Osteoblast (primary cell): ENCODE data around the gene TCERG1L. TPM values are rescaled to one million over a fixed set of nuclear protein-coding genes. Genes with fewer than 3 reads are reported as not detected.

Source experiments
- DNase-seq: peaks from one replicate; pipeline ENCODE4 v3.0.0; 2011; ENCODE audit warnings: low spot score, mixed read lengths; ENCODE audit not compliant: insufficient read length; ENCODE audit errors: missing footprints
- H2AFZ ChIP-seq: 2 replicates; pipeline ENCODE4 v1.6.0; 2011; ENCODE audit warnings: mild to moderate bottlenecking, low read length
- H3K27ac ChIP-seq: 2 replicates; pipeline ENCODE4 v1.5.1; 2011; ENCODE audit warnings: mild to moderate bottlenecking, low read depth, low read length, moderate library complexity
- H3K27me3 ChIP-seq: 2 replicates; pipeline ENCODE4 v1.6.0; 2012; ENCODE audit warnings: mild to moderate bottlenecking, control low read depth, inconsistent platforms, low read length, moderate library complexity; ENCODE audit not compliant: insufficient read depth
- H3K36me3 ChIP-seq: 2 replicates; pipeline ENCODE4 v1.5.1; 2011; ENCODE audit warnings: mild to moderate bottlenecking, low read length, control low read depth, moderate library complexity; ENCODE audit not compliant: insufficient read depth
- H3K4me1 ChIP-seq: 2 replicates; pipeline ENCODE4 v1.5.1; 2011; ENCODE audit warnings: mild to moderate bottlenecking, low read length, control low read depth, moderate library complexity; ENCODE audit not compliant: insufficient read depth
- H3K4me2 ChIP-seq: 2 replicates; pipeline ENCODE4 v1.6.0; 2011; ENCODE audit warnings: mild to moderate bottlenecking, low read length; ENCODE audit not compliant: insufficient read depth
- H3K4me3 ChIP-seq: fragments of 200-600 bp; sonication (generic); 3 replicates; pipeline ENCODE4 v1.5.1; 2012; ENCODE audit warnings: mild to moderate bottlenecking, low read length, inconsistent platforms; ENCODE audit not compliant: insufficient read depth
- H3K79me2 ChIP-seq: 2 replicates; pipeline ENCODE4 v1.6.0; 2012; ENCODE audit warnings: mild to moderate bottlenecking, low read length, control low read depth, inconsistent platforms; ENCODE audit not compliant: insufficient read depth
- H3K9me3 ChIP-seq: 2 replicates; pipeline ENCODE4 v1.5.1; 2011; ENCODE audit warnings: low read depth, low read length, control low read depth
- H4K20me1 ChIP-seq: 2 replicates; pipeline ENCODE4 v1.6.0; 2012; ENCODE audit warnings: mild to moderate bottlenecking, low read length, control low read depth; ENCODE audit not compliant: insufficient read depth
- CTCF ChIP-seq: IDR thresholded peaks from 2 replicates; pipeline ENCODE4 v1.5.1; 2011; ENCODE audit warnings: mild to moderate bottlenecking, low read depth, low read length, moderate library complexity; ENCODE audit errors: extremely low read depth
- total RNA-seq: library from RNA; depleted of rRNA; stranded (reverse); fragments of >200 nt; gene quantifications from 2 replicates; pipeline ENCODE4 v1.2.3, GENCODE V29; 2012

The TCERG1L gene
- under 0.01 TPM in 1 of 2 replicates, not detected in the other for total RNA-seq

GRCh38 chr10:131311661-131312477, at the start of gene TCERG1L:
TCERG1L (minus strand) TSS chr10:131311721; CDS start chr10:131311635, 86 bp downstream.
- Histone ChIP-seq H3K27me3 (peaks cover 4% of the 10 kb centered on the region), H4K20me1 (no peaks in the 10 kb centered on the region), H3K79me2 (no peaks in the 10 kb centered on the region), H2AFZ (no peak within 1 kb of the TSS), H3K9me3 (no peaks in the 10 kb centered on the region), H3K27ac (no peak within 1 kb of the TSS), H3K4me1 (no peaks in the 10 kb centered on the region), H3K4me3 (no peak within 1 kb of the TSS), H3K36me3 (no peaks in the 10 kb centered on the region), H3K4me2 (no peak within 1 kb of the TSS)
- DNase-seq, result peak; percentile 66
- TF ChIP-seq CTCF, result no peak

GRCh38 chr10:131358741-131359442, 47.4 kb upstream of the TCERG1L start:
- TF ChIP-seq CTCF, result no peak
- Histone ChIP-seq H3K79me2 (no peaks in the 10 kb centered on the region), H2AFZ (no peak overlapping the region), H3K4me3 (no peak overlapping the region), H4K20me1 (no peaks in the 10 kb centered on the region), H3K27me3 (no peaks in the 10 kb centered on the region), H3K27ac (no peak overlapping the region), H3K9me3 (peaks cover 5% of the 10 kb centered on the region), H3K4me2 (no peak overlapping the region), H3K36me3 (no peaks in the 10 kb centered on the region), H3K4me1 (no peaks in the 10 kb centered on the region)
- DNase-seq, result no peak

- H2AFZ ChIP-seq, result no peak overlapping the region
- peaks cover 6% of the 10 kb centered on the region for H3K9me3 ChIP-seq
- no peak overlapping the region for H3K27ac ChIP-seq
- no peaks in the 10 kb centered on the region for H3K79me2 ChIP-seq
- DNase-seq, result no peak
- H3K4me3 ChIP-seq, result no peak overlapping the region
- H3K4me1 ChIP-seq, result no peaks in the 10 kb centered on the region
- H3K27me3 ChIP-seq, result no peaks in the 10 kb centered on the region
- TF ChIP-seq CTCF, result no peak
- no peaks in the 10 kb centered on the region for H4K20me1 ChIP-seq
- H3K4me2 ChIP-seq, result no peak overlapping the region
- no peaks in the 10 kb centered on the region for H3K36me3 ChIP-seq
Measured at GRCh38 chr10:131356442-131356841, 44.9 kb upstream of the TCERG1L start.

- no peaks in the 10 kb centered on the region for H3K4me1 ChIP-seq
- no peaks in the 10 kb centered on the region for H4K20me1 ChIP-seq
- no peaks in the 10 kb centered on the region for H3K27me3 ChIP-seq
- no peaks in the 10 kb centered on the region for H3K79me2 ChIP-seq
- no peak overlapping the region for H3K27ac ChIP-seq
- H3K4me2 ChIP-seq, result no peak overlapping the region
- TF ChIP-seq CTCF, result no peak
- H2AFZ ChIP-seq, result no peak overlapping the region
- H3K9me3 ChIP-seq, result peaks cover 6% of the 10 kb centered on the region
- no peak overlapping the region for H3K4me3 ChIP-seq
- H3K36me3 ChIP-seq, result no peaks in the 10 kb centered on the region
- DNase-seq, result no peak
Measured at GRCh38 chr10:131355881-131356280, 44.4 kb upstream of the TCERG1L start.
